GM19025 (cell line): Measurements from ENCODE around the gene ELOVL5.
"Not testable (repeated sequence)": the region's sequence is repeated elsewhere in the genome, so short reads cannot be mapped to it uniquely, and the experiment has no call there.

Experiments
- ATAC-seq: cut with Tn5 transposase; IDR thresholded peaks from one replicate; pipeline ENCODE4 v1.9.1; 2021; ENCODE audit warnings: mild to moderate bottlenecking, low read depth, moderate library complexity; ENCODE audit not compliant: unreplicated experiment

ELOVL5 gene

GRCh38 chr6:53306819-53307347, 41.9 kb downstream of the ELOVL5 start:
- peak; percentile 67 for ATAC-seq

GRCh38 chr6:53306217-53306616, 42.5 kb downstream of the ELOVL5 start:
- ATAC-seq, result not testable (repeated sequence)

- ATAC-seq, result not testable (repeated sequence)
Measured at GRCh38 chr6:53305506-53306005, 43.2 kb downstream of the ELOVL5 start.

GRCh38 chr6:53304953-53305352, 43.8 kb downstream of the ELOVL5 start:
- not testable (repeated sequence) for ATAC-seq

GRCh38 chr6:53302678-53303360, 45.9 kb downstream of the ELOVL5 start:
- no peak for ATAC-seq

GRCh38 chr6:53301801-53302537, 46.8 kb downstream of the ELOVL5 start:
- ATAC-seq, result no peak

GRCh38 chr6:53300656-53301551, 47.8 kb downstream of the ELOVL5 start:
- no peak for ATAC-seq

GRCh38 chr6:53299331-53300005, 49.3 kb downstream of the ELOVL5 start:
- ATAC-seq, result no peak

GRCh38 chr6:53297004-53297403, 51.7 kb downstream of the ELOVL5 start:
- no peak for ATAC-seq

GRCh38 chr6:53295176-53295575, 53.6 kb downstream of the ELOVL5 start:
- no peak for ATAC-seq

GRCh38 chr6:53294611-53295010, 54.1 kb downstream of the ELOVL5 start:
- ATAC-seq, result no peak

- ATAC-seq, result no peak
Measured at GRCh38 chr6:53294095-53294494, 54.7 kb downstream of the ELOVL5 start.

- ATAC-seq, result no peak
Measured at GRCh38 chr6:53293691-53294090, 55.1 kb downstream of the ELOVL5 start.

- ATAC-seq, result no peak
Measured at GRCh38 chr6:53290537-53291510, 57.9 kb downstream of the ELOVL5 start.

- ATAC-seq, result no peak
Measured at GRCh38 chr6:53287336-53288225, 61.2 kb downstream of the ELOVL5 start.

GRCh38 chr6:53284901-53285300, 63.8 kb downstream of the ELOVL5 start:
- peak; percentile 74 for ATAC-seq

- ATAC-seq, result no peak
Measured at GRCh38 chr6:53282741-53283140, 66.0 kb downstream of the ELOVL5 start.

GRCh38 chr6:53282234-53282633, 66.5 kb downstream of the ELOVL5 start:
- ATAC-seq, result no peak
